Measurements from ENCODE around the gene WASF3. TPM values are rescaled to one million over a fixed set of nuclear protein-coding genes. Genes with fewer than 3 reads are reported as not detected.

WASF3 gene
- total and polyA plus RNA-seq, 2 of the 13 experiments (the other 11 are each of a cell fraction or from before 2014, with no cell fraction given): 10.4 to 17.2 TPM

DNA sequence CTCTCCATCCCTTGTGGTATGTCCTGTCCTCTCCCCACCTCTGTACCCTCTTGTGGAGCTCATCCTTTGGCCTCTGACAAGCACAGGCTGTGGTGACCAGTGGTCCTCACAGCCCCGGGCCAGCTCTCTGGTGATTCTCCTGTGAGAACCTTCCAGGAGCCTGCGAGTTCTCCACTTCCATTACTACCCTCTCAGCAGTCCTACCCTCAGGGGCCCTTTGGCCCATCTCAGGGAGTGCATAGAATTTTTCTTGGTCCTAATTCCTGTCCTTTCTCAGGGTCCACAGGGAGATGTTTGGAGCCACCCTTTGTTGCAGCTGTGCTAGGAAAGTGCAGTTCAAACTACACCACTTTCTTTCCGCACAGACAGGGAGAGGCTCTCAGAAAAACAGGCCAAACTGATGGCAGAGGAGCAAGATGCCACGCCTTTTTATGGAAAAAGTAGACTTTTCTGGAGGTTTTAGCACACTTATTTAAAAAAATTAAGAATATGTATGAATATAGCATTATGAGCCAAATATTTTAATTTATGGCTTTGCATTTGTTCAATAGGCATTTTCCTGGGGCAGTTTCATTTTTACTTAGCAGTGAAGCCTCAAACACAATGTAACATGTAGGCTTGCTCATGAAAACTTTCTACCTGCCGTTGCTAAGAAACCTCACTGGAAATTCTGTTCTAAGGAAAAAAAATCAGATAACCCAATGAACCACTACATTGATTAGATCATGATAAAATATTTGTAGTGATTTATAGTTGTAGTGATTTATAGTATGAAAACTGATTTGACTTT is 111.1 kb downstream of the WASF3 start (continued):
- TF ChIP-seq, protein P1, sequence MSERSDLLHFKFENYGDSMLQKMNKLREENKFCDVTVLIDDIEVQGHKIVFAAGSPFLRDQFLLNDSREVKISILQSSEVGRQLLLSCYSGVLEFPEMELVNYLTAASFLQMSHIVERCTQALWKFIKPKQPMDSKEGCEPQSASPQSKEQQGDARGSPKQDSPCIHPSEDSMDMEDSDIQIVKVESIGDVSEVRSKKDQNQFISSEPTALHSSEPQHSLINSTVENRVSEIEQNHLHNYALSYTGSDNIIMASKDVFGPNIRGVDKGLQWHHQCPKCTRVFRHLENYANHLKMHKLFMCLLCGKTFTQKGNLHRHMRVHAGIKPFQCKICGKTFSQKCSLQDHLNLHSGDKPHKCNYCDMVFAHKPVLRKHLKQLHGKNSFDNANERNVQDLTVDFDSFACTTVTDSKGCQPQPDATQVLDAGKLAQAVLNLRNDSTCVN (CRISPR knock-in tag; IDR thresholded peaks at IDR 0.05; ENCODE audit: borderline replicate concordance): no peak
- TF ChIP-seq ZNF850 (CRISPR knock-in tag; conservative IDR thresholded peaks at IDR 0.05) (no peak), ZNF816 (CRISPR knock-in tag; IDR thresholded peaks at IDR 0.05; ENCODE audit: borderline replicate concordance) (no peak)

DNA sequence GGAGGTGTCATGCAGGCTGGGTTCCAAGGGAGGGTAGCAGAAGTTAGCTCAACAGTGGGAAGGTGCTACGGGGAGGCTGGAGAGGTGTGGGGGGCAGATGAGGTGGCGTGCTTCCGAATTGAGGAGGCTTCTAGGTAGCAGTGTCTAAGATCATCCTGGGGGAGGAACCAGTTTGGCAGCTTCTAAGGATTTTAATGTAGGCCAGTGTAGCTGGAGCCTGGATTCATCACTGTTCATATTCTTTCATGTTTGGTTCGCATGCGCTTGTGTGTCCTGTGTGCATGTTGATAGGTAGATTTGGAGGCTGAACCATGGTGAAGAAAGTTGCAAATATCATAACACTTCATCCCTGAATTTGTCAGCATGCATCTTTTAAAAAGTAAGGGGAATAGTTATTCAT is 116.4 kb downstream of the WASF3 start:
- WGBS (ENCODE audit: low lambda C conversion rate): 70% methylated on average over 5 of the region's 5 CpGs
- POLR2A ChIA-PET: no interaction called here
- no peak for ATAC-seq
- Histone ChIP-seq H3K9ac (ENCODE audit: insufficient read depth, low read depth, low read length) (no peak overlapping the region), H4K20me1 (ENCODE audit: insufficient read depth, low read length) (no peaks in the 10 kb centered on the region), H2AFZ (ENCODE audit: low read length) (no peak overlapping the region), H3K9me3 (ENCODE audit: low read length) (no peaks in the 10 kb centered on the region), H3K4me1 (ENCODE audit: insufficient read depth, low read length) (no peaks in the 10 kb centered on the region), H3K79me2 (ENCODE audit: insufficient read depth, low read length) (no peaks in the 10 kb centered on the region), H3K4me3 (replicated peaks in 1 of 3; ENCODE audit: insufficient read depth in 1 of 3, low read depth in 2 of 3, low read length in 3 of 3) (no peak overlapping the region), H3K4me2 (ENCODE audit: low read depth, low read length) (no peak overlapping the region), H3K36me3 (replicated peaks in 1 of 2; ENCODE audit: control insufficient read depth in 1 of 2, insufficient read depth in 2 of 2, low read length in 2 of 2) (0 out of 5 replicates have a peak, but pooled peaks cover 0 to 2% of the 10 kb centered on the region in 2 experiments), H3K27ac (ENCODE audit: extremely low read length, insufficient read depth, low read length) (no peak overlapping the region), H3K27me3 (ENCODE audit: control insufficient read depth in 1 of 2, insufficient read depth in 2 of 2, low read length in 2 of 2) (no peaks in the 10 kb centered on the region)
- no peak for DNase-seq (ENCODE audit: low spot score)
- intact Hi-C loops (cut with micrococcal nuclease; ENCODE audit: unreplicated experiment): loop anchor here (5.0 kb wide), 1 partner anchor 1047 kb away; no protein-coding TSS in a partner anchor
- no peak for TF ChIP-seq SRF (IDR thresholded peaks at IDR 0.05; ENCODE audit: low read depth, low read length)
- in situ Hi-C loops (cut with HindIII; ENCODE audit: extremely low pct_ligation_motif_present, low pct_unique_long_range_greater_than_20kb): no loop called here
- BruUV-seq (replicated peaks): no TSS peak
- FAIRE-seq: no peak
- CTCF ChIA-PET (ENCODE audit: low intra/inter-chr PET ratio, low total read pairs): no interaction called here

DNA sequence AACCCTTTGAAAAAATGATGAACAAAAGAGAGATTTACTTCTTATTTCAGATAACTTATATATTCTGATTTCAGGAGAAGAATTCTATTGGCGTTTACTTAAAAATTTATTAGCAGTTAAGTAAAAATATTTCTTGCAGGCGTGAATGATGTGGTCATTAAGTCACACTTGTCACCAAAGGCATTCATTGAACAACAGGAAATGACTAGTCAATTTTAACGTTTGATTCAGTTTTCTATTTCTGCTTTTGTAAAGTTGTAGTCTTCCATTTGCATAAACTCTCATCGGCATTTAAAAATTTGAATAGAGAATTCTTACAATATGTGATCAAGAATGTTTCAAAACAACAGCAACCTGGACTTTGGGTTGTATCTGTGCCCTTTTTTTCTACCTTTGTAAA is 119.7 kb downstream of the WASF3 start:
- no peak overlapping the region for H2AFZ ChIP-seq (ENCODE audit: low read length)
- no peaks in the 10 kb centered on the region for H3K79me2 ChIP-seq (ENCODE audit: insufficient read depth, low read length)
- H3K27me3 ChIP-seq (ENCODE audit: control insufficient read depth in 1 of 2, insufficient read depth in 2 of 2, low read length in 2 of 2): peaks cover 0 to 6% of the 10 kb centered on the region in 2 experiments; a peak in 1 of 5 replicates
- no peaks in the 10 kb centered on the region for H3K9me3 ChIP-seq (ENCODE audit: low read length)
- H3K27ac ChIP-seq (ENCODE audit: extremely low read length, insufficient read depth, low read length): no peak overlapping the region
- no peak overlapping the region for H3K4me3 ChIP-seq (replicated peaks in 1 of 3; ENCODE audit: insufficient read depth in 1 of 3, low read depth in 2 of 3, low read length in 3 of 3)
- no peaks in the 10 kb centered on the region for H4K20me1 ChIP-seq (ENCODE audit: insufficient read depth, low read length)
- H3K4me1 ChIP-seq (ENCODE audit: insufficient read depth, low read length): no peaks in the 10 kb centered on the region
- BruUV-seq (replicated peaks): no TSS peak
- FAIRE-seq (no peak), DNase-seq (ENCODE audit: low spot score) (no peak), ATAC-seq (no peak)
- intact Hi-C loops (cut with micrococcal nuclease; ENCODE audit: unreplicated experiment) (no loop called here), in situ Hi-C loops (cut with HindIII; ENCODE audit: extremely low pct_ligation_motif_present, low pct_unique_long_range_greater_than_20kb) (no loop called here)
- 57% methylated on average over 4 of the region's 4 CpGs for WGBS (ENCODE audit: low lambda C conversion rate)
- peaks cover 4 to 11% of the 10 kb centered on the region in 2 experiments; a peak in 4 of 5 replicates for H3K36me3 ChIP-seq (replicated peaks in 1 of 2; ENCODE audit: control insufficient read depth in 1 of 2, insufficient read depth in 2 of 2, low read length in 2 of 2)
- no peak overlapping the region for H3K4me2 ChIP-seq (ENCODE audit: low read depth, low read length)
- POLR2A ChIA-PET: no interaction called here
- H3K9ac ChIP-seq (ENCODE audit: insufficient read depth, low read depth, low read length): no peak overlapping the region
- CTCF ChIA-PET (ENCODE audit: low intra/inter-chr PET ratio, low total read pairs): no interaction called here
- TF ChIP-seq ZNF564 (CRISPR knock-in tag; IDR thresholded peaks at IDR 0.05): no peak
- no peak for TF ChIP-seq ZNF768 (CRISPR knock-in tag; IDR thresholded peaks at IDR 0.05)
- TF ChIP-seq YEATS2 (CRISPR knock-in tag; IDR thresholded peaks at IDR 0.05; ENCODE audit: borderline replicate concordance): no peak
- TF ChIP-seq, protein P2, sequence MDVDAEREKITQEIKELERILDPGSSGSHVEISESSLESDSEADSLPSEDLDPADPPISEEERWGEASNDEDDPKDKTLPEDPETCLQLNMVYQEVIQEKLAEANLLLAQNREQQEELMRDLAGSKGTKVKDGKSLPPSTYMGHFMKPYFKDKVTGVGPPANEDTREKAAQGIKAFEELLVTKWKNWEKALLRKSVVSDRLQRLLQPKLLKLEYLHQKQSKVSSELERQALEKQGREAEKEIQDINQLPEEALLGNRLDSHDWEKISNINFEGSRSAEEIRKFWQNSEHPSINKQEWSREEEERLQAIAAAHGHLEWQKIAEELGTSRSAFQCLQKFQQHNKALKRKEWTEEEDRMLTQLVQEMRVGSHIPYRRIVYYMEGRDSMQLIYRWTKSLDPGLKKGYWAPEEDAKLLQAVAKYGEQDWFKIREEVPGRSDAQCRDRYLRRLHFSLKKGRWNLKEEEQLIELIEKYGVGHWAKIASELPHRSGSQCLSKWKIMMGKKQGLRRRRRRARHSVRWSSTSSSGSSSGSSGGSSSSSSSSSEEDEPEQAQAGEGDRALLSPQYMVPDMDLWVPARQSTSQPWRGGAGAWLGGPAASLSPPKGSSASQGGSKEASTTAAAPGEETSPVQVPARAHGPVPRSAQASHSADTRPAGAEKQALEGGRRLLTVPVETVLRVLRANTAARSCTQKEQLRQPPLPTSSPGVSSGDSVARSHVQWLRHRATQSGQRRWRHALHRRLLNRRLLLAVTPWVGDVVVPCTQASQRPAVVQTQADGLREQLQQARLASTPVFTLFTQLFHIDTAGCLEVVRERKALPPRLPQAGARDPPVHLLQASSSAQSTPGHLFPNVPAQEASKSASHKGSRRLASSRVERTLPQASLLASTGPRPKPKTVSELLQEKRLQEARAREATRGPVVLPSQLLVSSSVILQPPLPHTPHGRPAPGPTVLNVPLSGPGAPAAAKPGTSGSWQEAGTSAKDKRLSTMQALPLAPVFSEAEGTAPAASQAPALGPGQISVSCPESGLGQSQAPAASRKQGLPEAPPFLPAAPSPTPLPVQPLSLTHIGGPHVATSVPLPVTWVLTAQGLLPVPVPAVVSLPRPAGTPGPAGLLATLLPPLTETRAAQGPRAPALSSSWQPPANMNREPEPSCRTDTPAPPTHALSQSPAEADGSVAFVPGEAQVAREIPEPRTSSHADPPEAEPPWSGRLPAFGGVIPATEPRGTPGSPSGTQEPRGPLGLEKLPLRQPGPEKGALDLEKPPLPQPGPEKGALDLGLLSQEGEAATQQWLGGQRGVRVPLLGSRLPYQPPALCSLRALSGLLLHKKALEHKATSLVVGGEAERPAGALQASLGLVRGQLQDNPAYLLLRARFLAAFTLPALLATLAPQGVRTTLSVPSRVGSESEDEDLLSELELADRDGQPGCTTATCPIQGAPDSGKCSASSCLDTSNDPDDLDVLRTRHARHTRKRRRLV (CRISPR knock-in tag; IDR thresholded peaks at IDR 0.05): no peak
- TF ChIP-seq RNF2 (conservative IDR thresholded peaks at IDR 0.05; ENCODE audit: low read depth): no peak
- no peak for TF ChIP-seq EEA1 (CRISPR knock-in tag; IDR thresholded peaks at IDR 0.05; ENCODE audit: borderline replicate concordance)

All from HepG2 (cell line).